ACC112 (cell line): ENCODE data around the gene XIAP.
"Not testable (repeated sequence)": the region's sequence is repeated elsewhere in the genome, so short reads cannot be mapped to it uniquely, and the experiment has no call there.

Experiments
- H2AFZ ChIP-seq: fragments of 200-600 bp; sonication (generic); one replicate; pipeline ENCODE4 v1.6.0; 2017; ENCODE audit warnings: antibody characterized with exemption, low read length; ENCODE audit not compliant: unreplicated experiment
- H3K27ac ChIP-seq: fragments of 200-600 bp; sonication (generic); 2 replicates; pipeline ENCODE4 v1.5.1; 2014; ENCODE audit warnings: low read depth, mild to moderate bottlenecking, antibody characterized with exemption, low read length, moderate library complexity
- H3K27me3 ChIP-seq: fragments of 200-600 bp; sonication (generic); 2 replicates; pipeline ENCODE4 v1.6.1; 2014; ENCODE audit warnings: mild to moderate bottlenecking, antibody characterized with exemption, low read length, moderate library complexity, mixed read lengths; ENCODE audit not compliant: insufficient read depth
- H3K36me3 ChIP-seq: fragments of 200-600 bp; sonication (generic); 2 replicates; pipeline ENCODE4 v1.6.1; 2016; ENCODE audit warnings: mild to moderate bottlenecking, antibody characterized with exemption, low read length, moderate library complexity, mixed read lengths; ENCODE audit not compliant: insufficient read depth
- H3K4me1 ChIP-seq: fragments of 200-600 bp; sonication (generic); one replicate; pipeline ENCODE4 v1.6.1; 2016; ENCODE audit warnings: low read length, mixed read lengths; ENCODE audit not compliant: insufficient read depth, unreplicated experiment, control insufficient read depth
- H3K4me3 ChIP-seq: fragments of 200-600 bp; sonication (generic); 2 replicates; pipeline ENCODE4 v1.5.1; 2014; ENCODE audit warnings: mild to moderate bottlenecking, low read depth, low read length
- H3K79me2 ChIP-seq: fragments of 200-600 bp; sonication (generic); one replicate; pipeline ENCODE4 v1.6.0; 2016; ENCODE audit warnings: low read length; ENCODE audit not compliant: control insufficient read depth, unreplicated experiment, insufficient read depth

Gene XIAP

DNA sequence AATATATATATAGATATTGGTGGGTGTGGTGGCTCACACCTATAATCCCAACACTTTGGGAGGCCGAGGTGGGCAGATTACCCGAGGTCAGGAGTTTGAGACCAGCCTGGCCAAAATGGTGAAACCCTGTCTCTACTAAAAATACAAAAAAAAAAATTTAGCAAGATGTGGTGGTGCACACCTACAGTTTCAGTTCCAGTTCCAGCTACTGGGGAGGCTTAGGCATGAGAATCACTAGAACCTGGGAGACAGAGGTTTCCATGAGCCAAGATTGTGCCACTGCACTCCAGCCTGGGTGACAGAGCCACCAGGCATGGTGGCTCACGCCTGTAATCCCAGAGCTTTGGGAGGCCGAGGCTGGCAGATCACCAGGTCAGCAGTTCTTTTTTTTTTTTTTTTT is 14.7 kb upstream of the XIAP start:
- not testable (repeated sequence) for H3K4me3 ChIP-seq, H3K27me3 ChIP-seq

DNA sequence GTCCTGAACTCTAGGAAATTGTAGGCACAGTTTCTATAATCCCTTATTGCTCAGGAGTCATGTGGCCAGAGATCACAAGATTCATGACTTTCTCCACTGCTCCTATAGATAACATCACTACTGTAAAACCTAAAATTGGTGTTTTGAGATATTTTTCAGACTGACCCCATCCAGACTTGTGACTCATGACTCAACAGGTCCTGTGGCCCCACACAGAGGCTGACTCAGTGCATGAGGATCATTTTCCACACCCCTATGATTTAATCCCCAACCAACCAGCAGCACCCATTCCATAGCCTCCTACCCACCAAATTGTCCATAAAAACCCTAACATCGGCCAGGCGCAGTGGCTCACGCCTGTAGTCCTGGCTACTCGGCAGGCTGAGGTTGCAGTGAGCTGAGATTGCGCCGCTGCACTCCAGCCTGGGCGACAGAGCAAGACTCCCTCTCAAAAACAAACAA is 13.2 kb upstream of the XIAP start:
- Histone ChIP-seq H3K4me3 (no peak overlapping the region), H3K27me3 (no peaks in the 10 kb centered on the region), H3K27ac (peak overlapping the region; percentile 57), H3K4me1 (peaks cover 3% of the 10 kb centered on the region), H3K79me2 (no peaks in the 10 kb centered on the region), H2AFZ (no peak overlapping the region), H3K36me3 (no peaks in the 10 kb centered on the region)

More for the DNA sequence above, 14.7 kb upstream of the XIAP start:
- H3K4me1 ChIP-seq, H2AFZ ChIP-seq, H3K79me2 ChIP-seq, H3K36me3 ChIP-seq, H3K27ac ChIP-seq: not testable (repeated sequence)

DNA sequence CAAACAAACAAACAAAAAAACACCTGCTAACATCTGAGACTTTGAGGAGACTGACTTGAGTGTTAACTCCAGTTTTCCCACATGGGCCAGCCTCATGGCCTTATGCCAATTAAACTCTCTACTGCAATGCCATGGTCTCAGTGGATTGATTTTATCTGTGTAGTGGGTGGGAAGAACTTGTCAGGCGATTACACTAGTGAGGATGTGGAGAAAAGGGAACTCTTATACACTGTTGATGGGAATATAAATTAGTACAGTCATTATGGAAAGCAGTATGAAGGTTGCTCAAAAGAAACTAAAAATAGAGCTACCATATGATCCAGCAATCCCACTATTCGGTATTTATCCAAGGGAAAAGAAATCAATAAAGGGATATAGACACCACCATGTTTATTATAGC is 12.8 kb upstream of the XIAP start:
- H3K36me3 ChIP-seq, result no peaks in the 10 kb centered on the region

DNA sequence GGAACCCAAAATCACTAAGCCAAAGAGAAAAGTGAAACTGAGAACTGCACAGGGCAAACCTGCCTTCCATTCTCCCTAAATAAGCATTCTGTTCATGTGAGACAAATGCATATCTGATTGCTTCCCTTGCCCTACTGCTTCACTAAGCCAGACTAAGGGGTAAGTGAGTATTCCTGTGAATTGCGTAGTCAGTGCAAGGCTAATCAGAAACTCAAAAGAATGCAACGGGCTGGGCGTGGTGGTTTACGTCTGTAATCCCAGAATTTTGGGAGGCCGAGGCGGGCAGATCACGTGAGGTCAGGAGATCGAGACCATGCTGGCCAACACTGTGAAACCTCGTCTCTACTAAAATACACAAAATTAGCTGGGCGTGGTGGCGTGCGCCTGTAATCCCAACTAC is 10.8 kb upstream of the XIAP start:
- Histone ChIP-seq H3K27me3 (no peaks in the 10 kb centered on the region), H3K27ac (no peak overlapping the region), H3K79me2 (no peaks in the 10 kb centered on the region), H3K4me1 (peaks cover 3% of the 10 kb centered on the region), H3K36me3 (no peaks in the 10 kb centered on the region), H3K4me3 (no peak overlapping the region), H2AFZ (no peak overlapping the region)

More for the DNA sequence above, 12.8 kb upstream of the XIAP start:
- H2AFZ ChIP-seq, result no peak overlapping the region
- peaks cover 3% of the 10 kb centered on the region for H3K4me1 ChIP-seq
- no peaks in the 10 kb centered on the region for H3K79me2 ChIP-seq
- H3K4me3 ChIP-seq, result no peak overlapping the region
- no peaks in the 10 kb centered on the region for H3K27me3 ChIP-seq
- H3K27ac ChIP-seq, result no peak overlapping the region

DNA sequence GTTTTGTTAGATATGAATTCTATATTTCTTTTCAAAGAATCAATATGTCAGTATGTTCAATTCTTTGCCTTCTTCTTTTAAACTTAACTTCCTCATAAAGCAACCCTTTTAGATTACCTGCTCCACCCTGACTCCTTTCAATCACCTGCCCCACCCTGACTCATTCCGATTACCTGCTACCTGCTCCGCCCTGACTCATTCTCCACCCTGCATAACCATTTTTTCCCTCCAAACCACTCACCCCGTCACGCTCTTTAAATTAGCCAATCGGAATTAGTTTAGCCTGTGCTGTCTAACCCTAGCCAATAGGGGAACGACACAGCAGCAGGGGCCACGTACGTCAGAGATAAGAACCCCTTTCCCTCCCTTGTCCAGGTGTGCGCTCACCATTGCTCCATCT is 9.9 kb upstream of the XIAP start:
- H3K27ac ChIP-seq, H3K4me3 ChIP-seq, H3K27me3 ChIP-seq, H3K79me2 ChIP-seq, H3K36me3 ChIP-seq, H3K4me1 ChIP-seq, H2AFZ ChIP-seq: not testable (repeated sequence)

DNA sequence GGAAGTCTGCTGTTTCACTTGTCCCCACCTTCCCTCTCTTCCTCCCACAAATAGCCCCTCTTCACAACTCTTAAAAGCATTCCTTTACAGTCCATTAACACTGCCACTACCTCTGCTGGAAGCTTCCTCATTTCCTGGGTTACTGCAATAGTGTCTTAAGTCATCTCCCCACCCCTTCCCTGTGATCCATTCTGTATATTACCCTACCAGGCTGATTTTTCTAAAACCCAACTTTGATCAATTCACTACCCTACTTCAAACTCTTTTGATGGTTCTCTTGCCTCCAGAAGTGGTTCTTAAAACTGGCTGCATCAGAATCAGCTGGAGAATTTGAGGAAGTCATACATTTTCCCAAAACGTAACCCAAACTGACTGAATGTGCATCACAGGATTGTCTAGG is 8.8 kb upstream of the XIAP start:
- H3K27ac ChIP-seq, result no peak overlapping the region
- no peaks in the 10 kb centered on the region for H3K79me2 ChIP-seq
- no peak overlapping the region for H2AFZ ChIP-seq
- H3K4me3 ChIP-seq, result no peak overlapping the region
- no peaks in the 10 kb centered on the region for H3K36me3 ChIP-seq
- H3K4me1 ChIP-seq, result peaks cover 3% of the 10 kb centered on the region
- no peaks in the 10 kb centered on the region for H3K27me3 ChIP-seq

DNA sequence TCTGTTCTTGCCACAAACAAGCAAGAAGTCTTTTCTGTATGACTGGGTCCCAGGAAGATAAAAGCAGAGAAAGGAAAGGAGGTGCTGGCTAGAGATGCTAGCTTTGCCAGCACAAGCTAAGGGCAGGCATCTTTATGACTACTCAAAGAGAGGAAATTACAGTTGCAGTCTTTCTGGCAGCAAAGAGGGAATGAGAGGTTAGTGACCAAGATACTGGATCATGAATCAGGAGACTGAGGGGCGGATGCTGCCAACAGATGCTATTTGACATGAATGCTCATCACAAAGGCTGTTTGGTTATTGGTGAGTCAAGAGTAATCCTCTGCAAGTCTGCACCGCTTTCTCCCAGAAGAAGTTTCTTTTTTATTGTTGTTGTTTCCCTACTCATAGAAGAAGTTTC is 5.5 kb upstream of the XIAP start:
- Histone ChIP-seq H3K27ac (no peak overlapping the region), H3K27me3 (no peaks in the 10 kb centered on the region), H3K4me3 (no peak overlapping the region), H3K79me2 (no peaks in the 10 kb centered on the region), H3K36me3 (no peaks in the 10 kb centered on the region), H3K4me1 (no peaks in the 10 kb centered on the region), H2AFZ (no peak overlapping the region)

DNA sequence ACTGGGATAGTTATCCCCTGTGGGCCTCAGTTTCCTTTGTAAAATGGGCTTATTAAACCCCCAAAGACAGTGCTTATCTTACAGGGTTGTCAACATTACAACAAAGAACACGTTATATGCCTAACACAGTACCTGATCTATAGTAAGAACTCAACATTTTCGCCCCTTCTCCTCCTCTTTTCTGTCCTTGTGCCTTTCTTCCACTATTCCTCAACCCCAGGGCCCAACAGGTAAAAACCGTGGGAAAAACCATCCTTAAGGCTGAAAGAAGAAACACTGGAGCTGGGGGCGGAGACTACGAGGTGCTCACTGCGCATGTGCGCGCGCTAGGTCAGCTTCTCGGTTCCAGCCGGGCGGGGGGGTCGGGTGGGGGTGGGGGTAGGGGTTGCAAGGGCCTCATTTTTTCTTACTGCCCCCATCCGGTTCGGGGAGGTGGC is 426 bp upstream of the XIAP start:
- peaks cover 31% of the 10 kb centered on the region for H3K79me2 ChIP-seq
- H3K27ac ChIP-seq, result peak overlapping the region; percentile 99
- peak overlapping the region; percentile 98 for H3K4me3 ChIP-seq
- H2AFZ ChIP-seq, result peak overlapping the region; percentile 59
- H3K36me3 ChIP-seq, result no peaks in the 10 kb centered on the region
- no peaks in the 10 kb centered on the region for H3K27me3 ChIP-seq
- no peaks in the 10 kb centered on the region for H3K4me1 ChIP-seq

DNA sequence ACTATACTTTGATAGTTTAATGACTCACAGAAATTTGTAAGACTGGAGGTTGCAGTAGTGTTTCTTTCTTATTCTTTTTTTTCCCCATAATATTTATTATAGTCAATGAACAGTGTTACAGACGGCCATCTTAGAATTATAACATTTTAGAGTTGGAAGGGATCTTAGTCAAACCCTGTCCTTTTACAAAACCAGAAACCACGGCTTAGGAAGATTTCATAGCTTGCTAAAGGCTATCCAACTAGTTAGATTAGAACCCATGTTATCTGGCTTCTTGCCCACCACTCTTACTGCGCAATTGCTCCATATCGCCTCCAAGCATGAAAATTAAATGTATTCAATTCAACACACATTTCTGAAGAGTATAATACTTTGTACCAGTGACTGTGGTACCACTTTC is 1.1 kb downstream of the XIAP start:
- Histone ChIP-seq H2AFZ (no peak overlapping the region), H3K4me3 (peak overlapping the region; percentile 98), H3K27me3 (no peaks in the 10 kb centered on the region), H3K36me3 (no peaks in the 10 kb centered on the region), H3K4me1 (no peaks in the 10 kb centered on the region), H3K27ac (peak overlapping the region; percentile 99), H3K79me2 (peaks cover 40% of the 10 kb centered on the region)

DNA sequence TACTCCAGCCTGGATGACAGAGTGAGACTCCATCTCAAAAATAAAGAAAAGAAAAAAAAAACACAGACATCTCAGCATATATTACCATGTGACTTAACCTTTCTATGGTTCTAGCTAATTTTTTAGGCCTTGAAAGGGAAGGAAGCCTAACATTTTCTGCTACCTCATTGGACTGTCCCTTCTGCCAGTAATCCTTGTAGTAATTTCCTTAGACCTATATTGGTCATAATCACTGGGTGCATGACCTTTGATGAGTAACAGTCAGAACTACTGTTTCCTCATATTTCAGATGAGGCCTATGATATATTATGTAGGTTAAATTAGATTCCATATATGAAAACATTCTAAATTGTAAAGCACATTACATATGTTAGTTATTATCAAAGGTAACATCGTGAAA is 9.6 kb downstream of the XIAP start:
- Histone ChIP-seq H3K27ac (peak overlapping the region; percentile 56), H3K79me2 (peaks cover 57% of the 10 kb centered on the region)

DNA sequence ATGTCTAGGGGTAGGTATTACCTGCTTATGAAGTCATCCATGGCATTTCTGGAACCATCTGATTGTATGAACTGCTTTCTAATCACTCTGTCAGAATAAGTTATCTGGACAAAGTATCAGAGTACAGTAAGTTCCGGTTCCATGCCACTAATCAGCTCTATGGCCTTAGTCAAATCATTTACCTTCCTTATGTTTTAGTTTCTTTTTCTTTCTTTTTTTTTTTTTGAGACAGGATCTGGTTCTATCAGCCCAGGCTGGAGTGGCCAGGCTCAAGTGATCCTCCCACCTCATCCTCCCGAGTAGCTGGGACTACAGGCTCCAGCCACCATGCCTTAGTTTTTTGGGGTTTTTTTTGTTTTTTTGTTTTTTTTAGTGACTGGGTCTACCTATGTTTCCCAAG is 11.5 kb downstream of the XIAP start:
- Histone ChIP-seq H3K79me2 (peaks cover 54% of the 10 kb centered on the region), H2AFZ (no peak overlapping the region), H3K27ac (no peak overlapping the region)

More for the DNA sequence above, 9.6 kb downstream of the XIAP start:
- H3K4me1 ChIP-seq, result peaks cover 5% of the 10 kb centered on the region
- no peak overlapping the region for H3K4me3 ChIP-seq
- H2AFZ ChIP-seq, result no peak overlapping the region
- H3K36me3 ChIP-seq, result no peaks in the 10 kb centered on the region
- no peaks in the 10 kb centered on the region for H3K27me3 ChIP-seq

More for the DNA sequence above, 11.5 kb downstream of the XIAP start:
- Histone ChIP-seq H3K36me3 (no peaks in the 10 kb centered on the region), H3K4me1 (peaks cover 5% of the 10 kb centered on the region), H3K4me3 (no peak overlapping the region), H3K27me3 (no peaks in the 10 kb centered on the region)
